Aorta (tissue), 5 donors: ENCODE results near the gene CIZ1. TPM values are rescaled to one million over a fixed set of nuclear protein-coding genes. Genes with fewer than 3 reads are reported as not detected.

Experiments used
- ATAC-seq: fragments of 200-7000 bp; cut with Tn5 transposase; one replicate; pipeline ENCODE4 v1.9.1; 2022; ENCODE audit warnings: moderate library complexity; ENCODE audit not compliant: low FRiP score
- DNase-seq, 2 donors: peaks; one replicate each; pipeline ENCODE4 v3.0.0-alpha.2; 2020
- H3K27ac ChIP-seq, 2 donors: one replicate each; pipeline ENCODE4 v1.5.1; 2013; ENCODE audit warnings: low read length in 2 of 2, mild to moderate bottlenecking in 2 of 2, moderate library complexity in 2 of 2, control low read depth in 1 of 2, inconsistent platforms in 1 of 2, low read depth in 1 of 2
- H3K27me3 ChIP-seq, 2 donors: one replicate each; pipeline ENCODE4 v1.6.1; 2013; ENCODE audit warnings: control low read depth in 1 of 2, low read length in 1 of 2, mild to moderate bottlenecking in 1 of 2, moderate library complexity in 1 of 2; ENCODE audit not compliant: insufficient read depth in 2 of 2, control insufficient read depth in 1 of 2
- H3K36me3 ChIP-seq, 2 donors: one replicate each; pipeline ENCODE4 v1.6.1; 2013; ENCODE audit warnings: control low read depth in 1 of 2, low read length in 1 of 2, mild to moderate bottlenecking in 1 of 2; ENCODE audit not compliant: insufficient read depth in 2 of 2, control insufficient read depth in 1 of 2
- H3K4me1 ChIP-seq, 2 donors: one replicate each; pipeline ENCODE4 v1.6.1; 2013; ENCODE audit warnings: low read length in 2 of 2, control low read depth in 1 of 2, mild to moderate bottlenecking in 1 of 2, moderate library complexity in 1 of 2; ENCODE audit not compliant: insufficient read depth in 2 of 2, control insufficient read depth in 1 of 2
- H3K4me3 ChIP-seq, 2 donors: one replicate each; pipeline ENCODE4 v1.5.1; 2013; ENCODE audit warnings: low read length in 2 of 2, control low read depth in 1 of 2, mild to moderate bottlenecking in 1 of 2
- H3K9me3 ChIP-seq: one replicate; pipeline ENCODE4 v1.6.1; 2013; ENCODE audit warnings: mild to moderate bottlenecking, low read length; ENCODE audit not compliant: control insufficient read depth
- WGBS, 2 donors: extraction: QIAGEN DNeasy Blood & Tissue Kit; methylation state at CpG; one replicate each; pipeline ENCODE4 v1.1.7; 2013; 5-methylcytosine and 5-hydroxymethylcytosine counted together
- intact Hi-C, 2 donors: fragments of 100-400 bp; cut with DNase I; formaldehyde crosslinking; loops; one replicate each; pipeline versions ENCODE4 v1.14.2 to v1.15.0; 2022
- polyA plus RNA-seq, 2 donors: library from polyadenylated mRNA; stranded (reverse); fragments of 200-250 nt; gene quantifications; one replicate each; pipeline ENCODE4 v1.2.3, GENCODE V29; 2013
- total RNA-seq, 2 donors: library from RNA; stranded (reverse); fragmentation: NEBNext Ultra II Directional; extraction: Animal tissue kit (Norgen Biotek cat#: 25700); gene quantifications; one replicate each; pipeline ENCODE4 v1.2.1, GENCODE V29; 2021
- donor health status: healthy with polysubstance abuse.
- donor health status: Bipolar disorder and iron deficiency.
- donor health status: DM: no; HTN: no; CAD: no.
- donor health status: DM: no; HTN: no; CAD: no.
- donor health status: DM: yes; HTN: yes; CAD: no.

The CIZ1 gene
- total and polyA plus RNA-seq, 4 donors = 38.4 to 117 (median 74.7) TPM

DNA sequence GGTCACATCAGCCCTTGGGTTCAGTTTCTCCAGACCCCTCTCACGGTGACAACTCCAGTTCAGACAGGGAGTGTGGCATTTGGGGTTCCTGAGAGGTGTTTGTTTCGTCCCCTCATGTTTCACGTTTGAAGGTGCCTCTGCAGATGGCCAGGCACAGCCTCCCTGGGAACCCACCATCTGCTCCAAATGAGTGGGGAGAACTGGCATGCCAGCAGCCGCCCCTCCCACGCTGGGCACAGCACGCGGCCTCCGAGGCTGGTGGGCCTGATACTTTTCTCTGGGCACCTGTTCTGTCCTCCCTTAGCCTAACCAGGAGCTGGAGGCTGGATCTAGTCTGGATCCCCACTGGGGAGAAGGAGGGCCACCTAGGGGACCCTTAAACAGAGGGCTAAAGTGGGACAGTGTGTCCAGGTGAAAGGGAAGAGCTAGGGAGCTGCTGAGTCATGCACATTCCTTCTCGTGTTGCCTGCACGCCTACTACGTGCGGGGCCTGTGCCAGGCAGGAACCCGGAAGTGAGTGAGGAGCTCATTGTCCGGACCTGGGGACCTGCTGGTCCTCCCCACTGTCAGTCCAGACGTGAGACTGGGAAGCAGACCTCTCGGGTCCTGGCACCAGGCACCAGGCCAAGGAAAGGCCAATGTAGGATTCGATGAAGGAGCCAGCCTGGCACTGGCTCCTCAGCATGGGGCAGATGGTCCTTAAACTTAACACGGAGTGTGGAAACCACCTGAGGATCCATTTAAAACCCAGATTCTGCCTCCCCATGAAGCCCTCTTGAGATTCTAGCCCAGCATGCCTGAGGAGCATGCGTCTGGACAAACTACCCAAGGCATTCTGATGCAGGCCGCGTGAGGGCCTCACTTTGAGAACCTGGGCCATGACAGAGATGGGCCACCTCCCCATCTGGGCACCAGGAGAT lies 23.5 kb upstream of the CIZ1 start:
- intact Hi-C loops = no loop called here
- no peak overlapping the region for H3K4me3 ChIP-seq
- H3K9me3 ChIP-seq = no peaks in the 10 kb centered on the region
- no peaks in the 10 kb centered on the region for H3K4me1 ChIP-seq
- 70 to 75% methylated on average over 21 of the region's 21 CpGs for WGBS, 2 donors
- no peak for ATAC-seq
- no peaks in the 10 kb centered on the region for H3K27me3 ChIP-seq
- no peak for DNase-seq
- H3K36me3 ChIP-seq = no peaks in the 10 kb centered on the region
- no peak overlapping the region for H3K27ac ChIP-seq

DNA sequence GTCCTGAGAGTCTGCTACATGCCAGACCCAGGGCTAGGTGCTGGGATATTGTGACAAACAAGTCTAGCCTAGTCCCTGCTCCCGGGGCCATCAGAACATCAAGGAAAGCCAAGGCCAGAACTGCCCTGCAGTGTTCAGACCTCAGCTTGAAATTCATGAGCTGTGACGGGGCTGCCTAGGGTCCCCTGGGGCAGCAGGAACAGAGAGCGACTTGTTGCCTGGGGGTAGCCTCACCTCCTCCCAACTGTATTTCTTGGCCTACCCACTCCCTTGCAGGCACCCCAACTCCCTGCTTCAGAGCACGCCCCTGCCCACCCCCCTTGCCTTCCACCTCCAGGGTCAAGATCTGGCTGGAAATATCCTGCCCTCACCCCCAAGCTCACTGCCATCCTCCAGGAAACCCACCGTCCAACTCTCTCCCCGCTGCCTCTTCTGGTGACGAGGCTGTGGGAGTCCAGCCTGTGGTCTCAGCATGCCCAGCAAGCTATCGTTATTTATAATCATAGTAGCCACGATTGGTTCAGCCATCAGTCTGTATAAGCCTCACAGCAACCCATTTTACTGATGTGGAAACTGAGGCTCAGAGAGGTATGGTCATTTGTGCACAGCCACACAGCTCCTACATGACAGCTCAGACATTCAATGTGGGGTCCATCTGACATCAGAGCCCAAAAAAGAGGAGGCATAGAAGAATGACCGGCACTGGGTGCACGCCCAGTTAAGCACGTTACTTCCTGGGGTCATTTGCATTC lies 22.6 kb upstream of the CIZ1 start:
- H3K27ac ChIP-seq = no peak overlapping the region
- intact Hi-C loops = no loop called here
- H3K36me3 ChIP-seq = no peaks in the 10 kb centered on the region
- 81 to 83% methylated on average over 12 of the region's 12 CpGs for WGBS, 2 donors
- no peaks in the 10 kb centered on the region for H3K27me3 ChIP-seq
- H3K9me3 ChIP-seq = no peaks in the 10 kb centered on the region
- H3K4me1 ChIP-seq = no peaks in the 10 kb centered on the region
- DNase-seq = no peak
- no peak for ATAC-seq
- H3K4me3 ChIP-seq = no peak overlapping the region

DNA sequence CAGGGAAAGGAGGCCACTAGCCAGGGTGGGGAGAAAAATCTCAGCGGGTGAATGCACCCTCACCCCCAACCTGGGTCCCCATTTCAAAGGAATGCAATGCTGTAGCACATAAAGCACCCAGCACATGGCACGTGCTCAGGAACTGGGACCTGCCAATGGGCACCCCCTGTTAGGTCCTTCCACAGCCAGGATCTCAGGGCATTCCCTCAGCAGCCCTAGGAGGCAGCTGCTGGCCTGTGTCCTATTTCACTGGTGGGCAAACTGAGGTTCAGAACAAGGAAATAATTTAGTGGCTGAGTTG lies 20.6 kb upstream of the CIZ1 start:
- Histone ChIP-seq H3K4me1 (no peaks in the 10 kb centered on the region), H3K27ac (no peak overlapping the region), H3K4me3 (no peak overlapping the region), H3K9me3 (no peaks in the 10 kb centered on the region), H3K27me3 (no peaks in the 10 kb centered on the region), H3K36me3 (no peaks in the 10 kb centered on the region)
- ATAC-seq (no peak), DNase-seq (no peak)
- 67 to 82% methylated on average over 2 of the region's 2 CpGs for WGBS, 2 donors
- intact Hi-C loops = no loop called here

DNA sequence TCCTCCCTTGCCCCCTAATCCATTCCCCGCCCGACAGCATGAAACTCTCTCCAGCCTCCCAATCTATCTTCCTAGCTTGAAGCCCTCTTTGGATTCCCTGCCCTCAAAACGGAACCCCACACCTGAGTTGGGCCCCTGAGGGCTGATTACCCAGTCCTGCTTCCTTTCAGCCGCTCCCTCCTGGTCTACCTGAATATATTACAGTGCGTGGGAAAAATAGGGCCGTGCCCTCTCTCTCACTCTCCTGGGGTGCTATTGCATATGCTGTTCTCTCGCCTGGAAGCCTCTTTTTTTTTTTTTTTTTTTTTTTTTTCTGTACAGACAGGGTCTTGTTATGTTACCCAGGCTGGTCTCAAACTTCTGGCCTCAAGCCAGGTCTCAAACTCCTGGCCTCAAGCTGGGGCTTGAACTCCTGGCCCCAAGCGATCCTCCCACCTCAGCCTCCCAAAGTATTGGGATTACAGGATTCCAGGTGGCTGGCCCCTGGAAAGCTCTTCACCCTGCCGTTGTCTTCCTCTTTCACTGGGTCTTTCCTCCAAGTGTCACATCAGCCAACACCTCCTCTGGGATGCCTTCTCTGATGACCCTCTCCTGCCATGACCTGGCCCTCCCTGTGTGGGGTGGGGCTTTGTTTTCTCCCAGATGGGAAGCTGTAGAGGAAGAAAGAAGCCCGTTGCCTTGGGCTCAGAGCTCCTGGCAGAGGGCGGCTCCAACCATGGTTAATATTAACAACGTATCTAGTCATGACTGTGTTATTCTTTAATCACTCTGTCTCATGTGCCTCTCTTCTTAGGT lies 20.0 kb upstream of the CIZ1 start:
- no peaks in the 10 kb centered on the region for H3K27me3 ChIP-seq
- WGBS, 2 donors = 52 to 54% methylated on average over 12 of the region's 12 CpGs
- H3K27ac ChIP-seq = no peak overlapping the region
- DNase-seq (no peak), ATAC-seq (no peak)
- H3K9me3 ChIP-seq = no peaks in the 10 kb centered on the region
- intact Hi-C loops = no loop called here
- H3K4me1 ChIP-seq = no peaks in the 10 kb centered on the region
- no peak overlapping the region for H3K4me3 ChIP-seq
- H3K36me3 ChIP-seq = no peaks in the 10 kb centered on the region

DNA sequence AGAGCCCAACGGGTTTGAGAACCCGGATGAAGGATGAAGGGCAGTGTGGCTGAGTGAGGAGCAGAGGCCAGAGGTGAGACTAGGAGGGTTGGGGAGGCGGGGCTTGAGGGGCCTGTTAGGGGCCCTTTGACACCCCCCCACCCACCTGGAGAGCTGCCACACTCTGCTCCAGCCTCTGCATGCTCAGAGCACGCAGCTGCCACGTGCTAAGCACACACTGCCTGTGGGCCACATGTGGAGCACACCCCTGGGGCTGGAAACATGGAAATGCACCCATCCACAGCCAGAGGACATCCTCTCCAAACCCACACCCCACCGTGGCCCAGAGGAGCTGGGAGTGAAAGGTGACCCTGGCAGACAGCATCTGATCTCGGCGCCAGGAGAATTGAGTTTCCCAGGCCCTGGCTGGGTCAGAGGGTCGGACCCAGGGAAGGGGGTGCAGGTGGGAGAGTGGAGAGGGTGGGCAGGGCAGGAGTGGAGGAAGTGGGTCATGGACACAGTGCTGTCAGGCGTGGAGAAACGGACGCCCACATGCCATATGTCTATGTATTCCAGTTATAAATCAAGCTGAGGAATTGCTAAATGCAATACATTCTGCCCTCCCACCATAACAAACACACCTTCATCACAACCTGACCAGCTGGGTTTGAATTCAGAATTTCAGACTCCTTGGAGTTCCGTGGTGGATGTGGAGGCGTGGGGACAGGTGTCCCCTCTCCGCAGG lies 17.7 kb upstream of the CIZ1 start:
- Histone ChIP-seq H3K4me3 (no peak overlapping the region), H3K27ac (no peak overlapping the region), H3K9me3 (no peaks in the 10 kb centered on the region), H3K36me3 (no peaks in the 10 kb centered on the region), H3K27me3 (no peaks in the 10 kb centered on the region), H3K4me1 (no peaks in the 10 kb centered on the region)
- no peak for ATAC-seq
- DNase-seq = no peak
- intact Hi-C loops = no loop called here
- 83 to 84% methylated on average over 15 of the region's 15 CpGs for WGBS, 2 donors

DNA sequence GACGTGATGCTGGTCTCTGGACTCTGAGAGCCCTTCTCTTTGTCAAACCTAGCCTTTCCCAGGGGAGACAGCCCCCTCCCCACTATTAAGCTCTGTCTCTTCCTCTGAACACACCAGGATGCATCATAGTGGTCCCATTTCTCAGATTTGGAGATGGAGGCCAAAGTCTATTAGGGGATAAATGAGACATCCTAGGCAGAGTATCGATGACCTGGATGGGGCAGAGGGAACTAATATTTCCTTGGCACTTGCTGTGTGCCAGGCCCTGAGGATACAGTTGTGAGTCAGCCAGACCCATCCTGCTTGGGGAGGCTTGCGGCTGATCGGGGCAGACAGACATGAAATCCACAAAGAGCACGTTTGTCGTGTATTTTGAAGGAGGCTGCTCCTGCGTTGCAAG lies 17.0 kb upstream of the CIZ1 start:
- Histone ChIP-seq H3K4me1 (no peaks in the 10 kb centered on the region), H3K27ac (no peak overlapping the region), H3K9me3 (no peaks in the 10 kb centered on the region), H3K27me3 (no peaks in the 10 kb centered on the region), H3K4me3 (no peak overlapping the region), H3K36me3 (no peaks in the 10 kb centered on the region)
- ATAC-seq (no peak), DNase-seq (no peak)
- 91 to 92% methylated on average over 7 of the region's 7 CpGs for WGBS, 2 donors
- intact Hi-C loops = no loop called here

DNA sequence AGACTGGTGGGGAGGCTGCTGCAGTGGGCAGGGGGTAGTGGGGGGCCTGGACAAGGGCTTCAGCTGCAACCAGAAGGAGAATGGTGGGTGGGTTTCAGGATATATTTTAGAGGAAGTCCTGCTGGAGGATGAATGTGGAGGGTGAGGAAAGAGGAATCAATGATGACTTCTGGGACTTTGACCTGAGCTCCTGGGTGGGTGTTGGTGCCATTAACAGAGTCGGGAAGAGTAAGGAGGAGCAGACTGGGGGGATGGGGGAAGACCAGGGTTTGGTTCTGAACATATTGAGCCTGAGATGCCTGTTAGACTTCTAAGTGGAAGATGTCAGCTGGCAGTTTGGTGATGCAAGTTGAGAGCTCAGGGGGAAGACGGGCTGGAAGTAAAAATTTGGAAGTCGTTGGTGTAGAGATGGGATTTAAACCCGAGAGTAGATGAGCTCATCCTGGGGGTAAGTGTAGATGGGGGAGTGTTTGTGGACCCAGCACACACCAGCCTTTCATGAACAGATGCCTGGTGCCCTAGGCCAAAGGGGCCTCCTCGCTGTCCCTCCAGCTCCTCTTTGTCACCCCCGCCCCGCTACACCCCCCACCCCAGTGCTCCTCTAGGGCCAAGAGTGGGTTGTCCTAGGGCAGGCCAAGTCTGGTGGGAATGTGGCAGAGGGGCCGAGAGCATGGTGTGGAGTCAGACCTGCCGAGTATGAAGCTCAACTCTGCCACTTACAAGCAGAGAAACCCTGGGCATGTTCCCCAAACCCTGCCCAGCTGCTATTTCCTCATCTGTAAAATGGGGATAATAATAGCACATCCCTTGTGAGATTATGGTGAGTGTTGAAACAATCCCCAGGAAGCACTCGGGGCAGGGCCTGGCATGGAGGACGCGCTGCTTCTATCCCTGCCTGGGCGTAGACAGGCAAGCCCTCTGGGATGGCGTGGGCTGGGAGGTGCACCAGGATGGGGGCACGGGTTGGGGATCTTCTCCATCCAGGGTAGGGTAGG lies 15.8 kb upstream of the CIZ1 start:
- Histone ChIP-seq H3K4me1 (no peaks in the 10 kb centered on the region), H3K36me3 (no peaks in the 10 kb centered on the region), H3K4me3 (no peak overlapping the region), H3K9me3 (no peaks in the 10 kb centered on the region), H3K27me3 (no peaks in the 10 kb centered on the region), H3K27ac (no peak overlapping the region)
- WGBS, 2 donors = 82 to 86% methylated on average over 15 of the region's 15 CpGs
- ATAC-seq (no peak), DNase-seq (no peak)
- intact Hi-C loops = no loop called here
